HG02763 (cell line): ENCODE data around the gene KLKB1.
"Not testable (repeated sequence)": the region's sequence is repeated elsewhere in the genome, so short reads cannot be mapped to it uniquely, and the experiment has no call there.

ENCODE experiments used
- ATAC-seq: cut with Tn5 transposase; IDR thresholded peaks from one replicate; pipeline ENCODE4 v1.9.1; 2021; ENCODE audit warnings: mild to moderate bottlenecking, moderate library complexity; ENCODE audit not compliant: unreplicated experiment

The KLKB1 gene

DNA sequence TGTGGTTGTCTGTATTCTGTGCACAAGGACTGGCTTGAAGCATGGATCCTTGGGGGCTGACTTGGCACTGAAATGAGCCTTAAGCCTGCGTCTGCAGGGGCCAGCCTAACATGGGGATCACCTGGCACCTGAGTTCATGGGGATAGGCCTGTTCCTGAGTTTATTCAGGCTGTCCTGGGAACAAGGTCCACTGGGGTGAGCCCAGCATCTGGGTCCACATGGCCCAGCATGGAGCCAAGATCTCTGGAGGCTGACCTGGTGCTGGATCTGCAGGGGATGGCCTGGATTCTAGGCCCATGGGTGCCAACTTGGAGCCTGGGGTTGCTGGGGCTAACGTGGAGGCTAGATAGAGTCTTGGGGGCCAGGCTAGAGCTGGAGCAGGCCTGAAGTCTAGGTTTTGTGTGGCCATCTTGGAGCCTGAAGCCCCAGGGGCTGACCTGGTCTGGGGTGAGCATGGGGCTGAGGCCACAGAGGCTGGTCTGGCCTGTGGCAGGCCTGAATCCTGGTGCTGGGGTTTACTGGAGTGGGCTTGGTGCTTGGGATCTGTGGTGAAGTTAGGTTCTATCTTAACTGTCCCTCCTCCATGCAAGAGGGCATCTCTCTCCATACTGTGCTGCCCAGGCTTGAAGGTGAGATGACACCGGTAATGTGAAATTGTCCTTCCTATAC lies 652 bp upstream of the KLKB1 start:
- no peak for ATAC-seq

DNA sequence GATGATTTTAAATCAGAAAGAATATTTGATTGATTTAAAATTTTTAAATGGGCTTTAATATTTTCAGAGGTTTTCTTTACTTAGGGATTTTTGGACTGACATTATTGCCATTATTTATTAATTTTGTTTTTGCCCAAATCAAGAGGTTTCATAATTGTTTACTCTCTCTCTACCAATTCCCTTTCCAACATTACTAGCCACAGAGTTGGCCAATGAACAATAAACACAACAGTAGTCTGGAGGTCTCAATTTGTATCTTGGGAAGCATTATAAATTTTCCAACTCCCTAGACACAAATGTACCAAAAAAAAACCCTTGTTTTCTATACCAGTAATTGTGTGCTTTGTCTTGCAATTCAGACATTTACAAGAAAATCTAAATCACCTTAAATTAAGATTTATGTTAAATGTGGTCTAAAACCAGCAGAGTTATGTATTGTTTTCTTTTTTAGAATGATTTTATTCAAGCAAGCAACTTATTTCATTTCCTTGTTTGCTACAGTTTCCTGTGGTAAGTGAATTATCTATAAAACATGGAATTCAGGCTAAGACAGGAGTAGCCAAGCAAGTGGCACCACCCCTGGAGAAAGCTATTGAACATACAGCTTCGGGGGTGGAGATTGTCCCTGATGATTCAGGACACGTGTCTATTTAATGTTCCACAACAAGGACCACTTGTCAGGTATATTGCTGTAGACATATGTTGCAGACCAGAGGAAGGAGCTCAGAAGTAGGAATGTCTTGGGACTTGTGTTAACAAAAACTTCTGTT lies 622 bp downstream of the KLKB1 start:
- no peak for ATAC-seq

DNA sequence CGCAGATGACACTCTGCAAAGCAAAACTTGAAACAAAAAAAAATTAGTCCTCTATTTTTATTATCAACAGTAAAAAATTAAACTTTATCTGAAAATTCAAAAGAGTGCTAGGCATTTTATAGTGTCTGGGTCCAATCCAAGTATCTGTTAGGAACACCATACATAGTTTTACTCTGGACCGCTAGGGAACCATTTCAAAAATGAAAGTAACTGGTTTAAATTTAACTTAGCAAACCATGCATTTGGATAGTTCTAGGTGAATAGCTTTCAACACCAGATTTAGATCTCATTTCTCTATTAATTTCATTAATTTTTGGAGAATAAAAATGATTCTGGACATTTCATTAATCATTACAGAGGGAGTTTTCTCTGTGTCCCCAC lies 1.2 kb downstream of the KLKB1 start:
- ATAC-seq, result no peak

DNA sequence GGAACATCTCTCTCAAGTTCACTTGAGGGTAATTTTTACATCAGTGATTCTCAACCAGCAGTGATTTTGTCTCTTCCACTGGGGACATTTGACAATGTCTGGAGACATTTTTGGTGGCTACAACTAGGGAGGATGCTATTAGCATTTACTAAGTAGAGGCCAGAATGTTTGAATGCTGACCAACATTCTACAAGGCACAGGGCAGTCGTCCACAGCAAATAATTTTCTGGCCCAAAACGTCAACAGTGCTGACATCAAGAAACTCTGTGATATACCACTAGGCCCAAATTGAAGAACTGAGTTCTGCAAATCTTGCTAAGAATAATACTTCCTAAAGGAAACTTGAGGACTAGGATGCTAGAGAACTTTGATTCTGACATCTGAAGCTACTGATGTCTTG lies 7.1 kb downstream of the KLKB1 start:
- no peak for ATAC-seq

DNA sequence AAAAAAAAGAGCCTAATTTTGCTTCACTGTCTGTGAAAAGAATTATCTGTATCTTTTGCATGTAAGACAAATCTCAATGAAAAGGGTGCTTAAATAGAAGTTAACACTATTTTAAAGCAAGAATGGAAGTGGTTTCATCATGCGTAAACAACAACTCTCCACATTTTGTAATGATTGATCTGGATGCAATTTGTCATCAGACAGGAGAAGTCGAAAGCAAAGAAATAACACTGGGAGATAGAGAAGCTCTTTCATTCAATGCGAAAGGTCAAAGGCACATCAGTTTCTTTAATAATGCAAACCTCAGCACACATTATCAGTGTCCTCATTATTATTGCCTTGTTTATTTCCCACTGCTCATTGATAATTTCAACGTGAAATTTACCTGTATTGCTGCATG lies 8.8 kb downstream of the KLKB1 start:
- ATAC-seq, result no peak

DNA sequence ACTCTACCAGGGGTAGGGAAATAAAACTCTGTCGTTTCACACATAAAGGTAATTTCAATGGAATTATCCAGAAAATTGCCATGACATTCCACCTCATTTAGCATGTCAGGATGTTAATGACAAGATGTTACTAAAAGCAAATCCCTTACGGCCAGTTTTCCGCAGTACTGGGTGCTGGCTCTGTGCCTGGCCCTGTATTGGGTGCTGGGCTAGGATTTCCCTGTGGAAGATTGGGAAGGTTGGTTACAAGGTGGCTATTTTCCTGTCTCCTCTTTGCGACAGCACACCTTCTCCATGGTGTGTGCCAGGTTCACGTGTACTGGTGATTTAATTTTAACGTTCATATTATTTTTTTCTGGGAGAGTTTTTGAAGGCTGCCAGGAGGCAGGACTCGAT lies 13.1 kb downstream of the KLKB1 start:
- ATAC-seq, result no peak

DNA sequence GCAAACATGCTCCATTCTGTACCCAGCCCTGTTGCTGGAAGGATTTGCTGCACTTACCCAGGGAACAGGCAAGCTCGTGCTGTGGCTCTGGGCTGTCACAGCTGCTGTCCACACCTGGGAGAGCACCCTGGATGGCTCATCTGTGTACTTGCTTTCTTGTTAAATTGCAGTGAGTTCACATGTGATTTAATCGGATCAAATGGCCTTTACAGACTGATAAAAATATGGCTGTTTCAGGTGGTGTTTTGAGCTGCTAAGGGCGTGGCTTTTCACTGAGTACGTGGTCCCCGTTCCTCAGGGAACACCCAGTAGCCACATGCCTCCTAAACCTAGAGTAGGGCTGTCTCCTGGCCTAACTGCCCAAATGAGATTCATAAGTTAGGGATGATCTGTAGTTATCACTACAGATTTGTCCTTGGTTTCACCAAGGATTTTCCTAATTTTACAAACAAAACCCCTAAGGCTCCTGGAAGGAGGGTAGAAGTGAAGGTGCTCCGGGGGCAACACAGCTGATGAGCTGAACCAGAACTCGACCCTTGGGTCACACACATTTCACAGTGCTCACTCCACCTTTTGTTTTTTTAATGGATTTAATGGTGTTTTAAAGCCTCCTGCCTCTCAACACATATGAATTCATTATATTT lies 13.7 kb downstream of the KLKB1 start:
- ATAC-seq, result no peak

DNA sequence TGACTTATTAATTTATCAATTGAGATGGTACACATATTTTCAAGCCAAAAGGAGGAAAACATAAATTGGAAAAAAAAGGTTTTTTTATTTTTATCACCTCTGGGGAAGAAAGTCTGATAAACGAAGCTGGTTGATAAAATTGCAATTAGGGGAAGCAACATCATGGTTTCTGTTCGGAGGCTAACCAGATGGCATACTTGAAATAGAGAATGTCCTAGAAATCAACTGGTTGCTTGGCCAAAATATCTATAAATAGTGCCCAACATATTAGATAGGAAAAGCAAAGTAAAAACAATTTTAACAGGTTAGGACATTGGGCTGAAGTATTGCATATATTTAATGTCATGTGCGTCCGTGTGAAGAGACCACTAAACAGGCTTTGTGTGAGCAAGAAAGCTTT lies 14.3 kb downstream of the KLKB1 start:
- ATAC-seq, result no peak

DNA sequence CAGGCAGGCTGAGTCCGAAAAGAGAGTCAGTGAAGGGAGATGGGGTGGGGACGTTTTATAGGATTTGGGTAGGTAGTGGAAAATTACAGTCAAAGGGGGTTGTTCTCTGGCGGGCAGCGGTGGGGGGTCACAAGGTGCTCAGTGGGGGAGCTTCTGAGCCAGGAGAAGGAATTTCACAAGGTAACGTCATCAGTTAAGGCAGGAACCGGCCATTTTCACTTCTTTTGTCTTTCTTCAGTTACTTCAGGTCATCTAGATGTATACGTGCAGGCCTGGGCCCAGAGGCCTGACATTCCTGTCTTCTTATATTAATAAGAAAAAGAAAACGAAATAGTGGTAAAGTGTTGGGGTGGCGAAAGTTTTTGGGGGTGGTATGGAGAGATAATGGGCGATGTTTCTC lies 14.7 kb downstream of the KLKB1 start:
- ATAC-seq, result not testable (repeated sequence)

DNA sequence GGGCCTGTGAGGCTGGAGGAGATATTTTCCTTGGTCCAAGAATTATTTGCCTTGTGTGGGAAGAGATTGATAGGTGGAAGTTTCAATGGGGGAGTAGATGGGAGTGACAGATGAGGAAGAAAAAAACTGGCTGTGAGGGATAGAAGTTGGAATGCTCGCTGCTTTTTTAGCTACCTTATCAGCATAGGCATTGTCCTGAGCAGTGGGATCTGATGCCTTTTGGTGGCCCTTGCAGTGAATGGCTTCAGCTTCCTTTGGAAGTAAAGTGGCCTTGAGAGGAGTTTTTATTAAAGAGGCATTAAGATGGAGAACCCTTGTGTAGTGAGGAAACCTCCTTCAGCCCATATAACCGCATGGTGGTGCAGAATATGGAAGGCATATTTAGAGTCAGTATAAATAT lies 16.0 kb downstream of the KLKB1 start:
- no peak for ATAC-seq

DNA sequence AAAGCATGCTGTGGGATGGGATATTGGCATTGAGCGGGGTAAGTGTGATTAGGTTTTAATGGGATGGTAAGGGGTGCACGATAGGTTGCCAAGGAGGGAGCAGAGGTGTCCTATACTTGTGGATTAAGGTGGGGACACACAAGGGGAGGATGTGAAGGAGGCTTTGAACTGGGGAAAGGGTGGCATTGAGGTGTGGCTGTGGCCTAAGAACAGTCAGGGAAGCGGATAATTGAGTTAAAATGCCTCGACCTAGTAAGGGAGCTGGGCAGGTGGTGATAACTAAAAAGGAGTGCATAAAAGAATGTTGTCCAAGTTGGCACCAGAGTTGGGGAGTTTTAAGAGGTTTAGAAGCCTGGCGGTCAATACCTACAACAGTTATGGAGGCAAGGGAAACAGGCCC lies 17.5 kb downstream of the KLKB1 start:
- no peak for ATAC-seq

DNA sequence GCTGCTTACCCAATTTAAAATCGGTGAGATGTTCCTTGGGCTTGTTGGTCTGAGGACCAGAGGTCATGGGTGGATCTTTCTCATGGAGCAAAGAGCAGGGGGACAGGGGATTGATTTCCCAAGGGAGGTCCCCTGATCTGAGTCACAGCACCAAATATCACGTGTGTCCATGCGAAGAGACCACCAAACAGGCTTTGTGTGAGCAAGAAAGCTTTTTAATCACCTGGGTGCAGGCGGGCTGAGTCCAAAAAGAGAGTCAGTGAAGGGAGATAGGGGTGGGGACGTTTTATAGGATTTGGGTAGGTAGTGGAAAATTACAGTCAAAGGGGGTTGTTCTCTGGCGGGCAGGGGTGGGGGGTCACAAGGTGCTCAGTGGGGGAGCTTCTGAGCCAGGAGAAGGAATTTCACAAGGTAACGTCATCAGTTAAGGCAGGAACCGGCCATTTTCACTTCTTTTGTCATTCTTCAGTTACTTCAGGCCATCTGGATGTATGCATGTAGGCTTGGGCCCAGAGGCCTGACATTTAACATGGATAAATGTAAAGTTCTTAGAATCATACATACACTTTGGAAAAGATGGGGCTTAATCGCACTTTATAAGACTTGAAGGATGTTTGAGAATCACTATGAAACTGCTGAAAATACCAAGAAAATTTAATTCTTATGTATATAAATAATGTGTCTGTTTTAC lies 19.9 kb downstream of the KLKB1 start:
- ATAC-seq, result not testable (repeated sequence)

DNA sequence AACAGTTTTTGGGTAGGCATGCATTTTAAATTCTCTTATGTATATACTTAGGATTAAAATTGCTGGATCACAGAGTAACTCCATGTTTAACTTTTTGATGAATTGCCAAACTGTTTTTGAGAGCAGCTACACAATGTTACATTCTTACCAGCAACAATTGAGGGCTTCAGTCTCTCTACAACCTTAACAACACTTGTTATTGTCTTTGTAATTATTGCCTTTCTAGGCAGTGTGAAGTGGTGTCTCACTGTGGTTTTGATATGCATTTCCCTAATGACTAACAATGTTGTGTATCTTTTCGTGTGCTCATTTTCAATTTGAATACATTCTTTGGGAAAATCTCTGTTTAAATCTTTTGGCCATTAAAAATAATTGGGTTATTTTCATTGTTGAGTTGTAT lies 21.3 kb downstream of the KLKB1 start:
- no peak for ATAC-seq

DNA sequence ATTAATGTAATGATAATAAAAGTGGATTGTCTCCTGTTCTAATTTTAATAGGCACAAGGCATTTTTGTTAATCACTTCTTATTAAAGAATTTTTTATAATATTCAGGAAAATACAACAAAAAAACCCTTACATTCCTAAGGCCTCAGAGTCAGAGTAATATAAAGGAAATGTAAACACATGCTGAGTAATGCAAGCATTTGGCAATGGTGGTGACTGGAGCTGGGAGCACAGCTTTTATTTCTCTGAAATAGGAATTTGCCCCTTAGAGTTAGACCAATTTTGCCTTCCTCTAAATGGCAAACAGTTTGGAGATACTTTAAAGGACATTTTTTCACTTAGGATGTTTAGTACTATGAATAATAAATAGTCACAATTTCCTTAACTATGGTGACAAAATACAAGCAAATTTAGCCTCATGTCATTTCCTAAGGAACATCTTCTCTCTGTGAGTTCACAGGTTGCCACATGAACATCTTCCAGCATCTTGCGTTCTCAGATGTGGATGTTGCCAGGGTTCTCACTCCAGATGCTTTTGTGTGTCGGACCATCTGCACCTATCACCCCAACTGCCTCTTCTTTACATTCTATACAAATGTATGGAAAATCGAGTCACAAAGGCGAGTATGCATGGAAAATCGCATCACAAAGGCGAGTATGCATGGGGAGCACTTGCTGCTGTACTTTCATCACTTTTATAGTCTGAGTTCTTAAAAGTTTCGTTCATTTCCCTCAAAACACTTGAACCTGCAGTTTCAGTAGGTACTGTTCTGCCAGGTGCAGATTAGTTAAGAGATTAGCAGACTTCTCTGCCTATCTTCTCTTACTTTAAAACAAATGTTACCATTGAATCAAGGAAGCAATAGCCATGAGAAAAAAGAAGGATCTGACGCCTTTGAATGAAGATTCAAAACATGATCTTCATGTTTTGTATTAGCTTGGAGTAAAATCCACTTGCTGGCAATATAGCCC lies 22.8 kb downstream of the KLKB1 start:
- no peak for ATAC-seq

DNA sequence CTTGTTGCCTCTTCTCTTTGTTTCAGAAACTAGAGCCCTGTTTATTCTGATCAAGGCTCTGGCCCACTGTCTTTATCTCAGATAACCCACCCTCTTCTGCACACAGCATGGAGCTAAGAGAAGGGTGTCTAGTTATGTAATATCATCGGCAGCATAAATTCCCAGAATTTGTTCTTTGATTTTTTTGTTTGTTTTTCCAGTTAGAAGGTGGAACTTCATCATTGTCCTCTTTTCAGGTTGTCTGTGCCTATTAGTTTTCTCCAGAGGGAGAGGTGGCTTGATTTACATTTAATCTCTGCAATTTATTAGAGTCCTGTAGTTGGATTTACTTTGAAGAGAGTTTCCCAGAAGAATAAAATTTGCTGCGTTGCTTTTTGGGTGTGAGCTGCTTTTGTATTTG lies 23.5 kb downstream of the KLKB1 start:
- ATAC-seq, result no peak

DNA sequence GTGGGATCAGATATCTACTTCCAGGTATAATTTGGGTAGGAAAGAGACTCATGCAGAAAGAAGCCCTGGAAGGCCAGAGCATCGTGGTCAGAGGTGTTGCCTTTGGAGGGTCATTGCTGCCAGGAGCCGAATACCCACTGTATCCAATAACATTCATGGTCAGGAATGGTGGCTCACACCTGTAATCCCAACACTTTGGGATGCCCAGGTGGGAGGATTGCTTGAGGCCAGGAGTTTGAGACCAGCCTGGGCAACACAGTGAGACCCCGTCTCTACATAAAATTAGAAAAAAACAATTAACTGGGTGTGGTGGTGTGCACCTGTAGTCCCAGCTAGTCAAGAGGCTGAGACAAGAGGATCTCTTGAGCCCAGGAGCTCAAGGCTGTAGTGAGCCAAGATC lies 27.8 kb downstream of the KLKB1 start:
- ATAC-seq, result no peak

DNA sequence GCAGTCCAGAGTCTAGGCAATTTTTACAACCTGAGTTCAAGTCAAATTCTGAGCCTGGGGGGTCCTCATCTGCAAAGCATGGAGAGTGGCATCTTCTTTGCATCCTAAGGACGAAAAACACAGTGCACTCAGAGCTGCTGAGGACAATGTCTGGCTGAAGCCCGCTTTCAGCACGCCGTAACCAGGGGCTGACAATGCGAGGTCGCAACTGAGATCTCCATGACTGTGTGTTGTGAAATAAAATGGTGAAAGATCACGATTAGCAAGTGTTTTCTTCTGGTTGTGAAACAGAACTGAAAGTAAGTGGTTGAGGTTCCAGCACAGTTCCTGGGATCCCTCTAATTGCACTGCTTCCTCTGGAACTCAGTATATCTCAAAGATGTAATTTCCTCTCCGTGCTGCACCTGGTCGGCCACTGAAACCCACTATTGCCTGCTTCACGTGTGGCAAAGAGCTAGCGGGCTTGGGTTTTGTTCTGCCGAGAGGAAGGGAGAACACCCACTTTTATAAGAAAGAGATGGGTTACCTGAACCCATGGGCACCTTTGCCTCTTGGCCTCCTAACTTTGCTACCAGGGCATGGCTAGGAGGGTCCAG lies 31.0 kb downstream of the KLKB1 start:
- ATAC-seq, result no peak

DNA sequence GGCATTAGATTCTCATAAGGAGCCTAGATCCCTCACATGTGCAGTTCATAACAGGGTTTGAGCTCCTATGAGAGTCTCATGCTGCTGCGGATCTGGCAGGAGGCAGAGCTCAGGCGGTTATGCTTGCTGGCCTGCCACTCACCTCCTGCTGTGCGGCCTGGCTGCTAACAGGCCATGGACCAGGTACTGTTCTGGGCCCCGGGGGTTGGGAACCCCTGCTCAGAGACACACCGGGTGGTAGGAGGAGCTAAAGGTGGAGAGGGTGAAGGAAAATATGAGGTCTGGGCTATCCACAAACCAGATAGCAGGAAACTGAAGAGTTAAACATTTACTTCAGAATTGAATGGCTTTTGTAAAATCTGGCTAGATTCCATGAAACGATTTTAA lies 32.8 kb downstream of the KLKB1 start:
- no peak for ATAC-seq

DNA sequence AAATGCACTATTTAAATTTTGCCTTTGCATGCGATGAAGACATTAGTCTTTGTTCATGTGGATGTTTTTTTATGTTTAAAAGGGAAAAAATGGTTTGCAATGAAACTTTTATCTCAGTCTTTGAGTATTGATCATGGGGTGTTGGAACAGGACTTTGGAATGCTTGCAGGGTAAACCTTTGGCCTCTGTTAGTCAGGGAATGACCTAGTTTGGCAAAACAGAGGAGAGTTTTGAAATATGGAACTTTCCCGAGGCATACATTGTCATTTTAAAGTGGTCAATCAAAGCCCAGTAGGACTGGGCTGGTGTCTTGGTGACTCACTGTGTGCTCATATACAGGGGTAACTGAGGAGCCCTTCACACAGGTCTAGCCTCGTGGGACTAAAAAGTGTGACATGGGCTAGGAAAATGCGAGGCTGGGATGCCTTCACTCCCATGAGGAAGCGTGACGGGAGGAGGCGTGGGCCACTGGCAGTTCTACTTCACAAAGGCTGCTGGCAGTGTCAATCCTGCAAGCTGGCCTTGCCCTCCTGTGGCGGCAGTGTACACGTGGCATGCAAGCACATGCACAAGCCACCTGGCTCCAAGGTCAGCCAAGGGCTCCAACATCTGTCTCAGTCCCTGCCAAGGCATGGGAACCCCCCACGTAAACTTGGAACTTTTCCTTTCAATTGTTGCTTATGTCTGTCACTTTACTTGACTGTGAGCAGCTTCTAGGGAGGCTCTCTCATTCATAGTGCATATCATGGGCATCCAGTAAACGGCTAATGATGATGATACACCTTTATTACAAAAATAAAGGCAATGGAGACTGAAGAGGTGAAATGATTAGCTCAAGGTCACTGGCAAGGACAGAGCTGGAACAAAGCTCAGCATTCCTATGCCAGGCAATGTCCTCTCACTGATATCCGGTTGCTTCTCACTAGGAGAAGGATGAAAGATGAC lies 33.5 kb downstream of the KLKB1 start:
- ATAC-seq, result no peak
